ENCODE measurements around the gene VPS13A. TPM values are rescaled to one million over a fixed set of nuclear protein-coding genes. Genes with fewer than 3 reads are reported as not detected.

The VPS13A gene
- total RNA-seq, 4 donors from 2014 or later, result 24.6 to 31.0 (median 27.6) TPM

- 85 to 91% methylated on average over 1 of the region's 1 CpG for WGBS, 2 donors
Observed at GRCh38 chr9:77161966-77162365, 15.4 kb upstream of the VPS13A start.

DNA sequence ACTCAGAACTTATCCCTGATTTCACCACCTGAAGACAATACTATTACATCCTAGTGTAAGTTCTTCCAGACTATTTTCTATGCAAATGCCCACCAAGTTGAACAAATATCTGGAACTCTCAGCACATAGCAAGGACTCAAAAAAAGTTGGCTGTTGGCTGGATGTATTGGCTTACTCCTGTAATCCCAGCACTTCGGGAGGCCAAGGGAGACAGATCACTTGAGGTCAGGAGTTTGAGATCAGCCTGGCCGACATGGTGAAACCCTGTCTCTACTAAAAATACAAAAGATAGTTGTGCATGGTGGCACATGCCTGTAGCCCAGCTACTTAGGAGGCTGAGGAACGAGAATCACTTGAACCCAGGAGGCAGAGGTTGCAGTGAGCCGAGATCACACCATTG, 15.0 kb upstream of the VPS13A start:
- H3K27ac ChIP-seq, result no peak overlapping the region
- H3K4me1 ChIP-seq, result no peaks in the 10 kb centered on the region
- H3K4me3 ChIP-seq, result no peak overlapping the region
- DNase-seq (ENCODE audit: low spot score in 2 of 2), result no peak
- WGBS, 2 donors, result 67 to 73% methylated on average over 4 of the region's 4 CpGs
- H3K36me3 ChIP-seq, result no peaks in the 10 kb centered on the region
- no peak for TF ChIP-seq POLR2A (IDR thresholded peaks at IDR 0.05)
- no peak for TF ChIP-seq EP300 (IDR thresholded peaks at IDR 0.05)
- TF ChIP-seq CTCF (IDR thresholded peaks at IDR 0.05), result no peak
- H3K27me3 ChIP-seq, result no peaks in the 10 kb centered on the region
- no peaks in the 10 kb centered on the region for H3K9me3 ChIP-seq

More at GRCh38 chr9:77161966-77162365, 15.4 kb upstream of the VPS13A start:
- no peak for DNase-seq (ENCODE audit: low spot score in 2 of 2)
- Histone ChIP-seq H3K27ac (no peak overlapping the region), H3K4me1 (no peaks in the 10 kb centered on the region), H3K27me3 (no peaks in the 10 kb centered on the region), H3K36me3 (no peaks in the 10 kb centered on the region), H3K9me3 (no peaks in the 10 kb centered on the region), H3K4me3 (no peak overlapping the region)
- TF ChIP-seq EP300 (IDR thresholded peaks at IDR 0.05), result no peak
- no peak for TF ChIP-seq CTCF (IDR thresholded peaks at IDR 0.05)
- TF ChIP-seq POLR2A (IDR thresholded peaks at IDR 0.05), result no peak

- DNase-seq (ENCODE audit: low spot score in 2 of 2), result no peak
- 40 to 41% methylated on average over 4 of the region's 4 CpGs for WGBS, 2 donors
- H3K4me3 ChIP-seq, result no peak overlapping the region
- no peak overlapping the region for H3K27ac ChIP-seq
- TF ChIP-seq CTCF (IDR thresholded peaks at IDR 0.05) (no peak), EP300 (IDR thresholded peaks at IDR 0.05) (no peak), POLR2A (IDR thresholded peaks at IDR 0.05) (no peak)
- H3K4me1 ChIP-seq, result no peaks in the 10 kb centered on the region
- H3K27me3 ChIP-seq, result no peaks in the 10 kb centered on the region
- H3K36me3 ChIP-seq, result no peaks in the 10 kb centered on the region
- H3K9me3 ChIP-seq, result no peaks in the 10 kb centered on the region
Observed at GRCh38 chr9:77163884-77164283, 13.4 kb upstream of the VPS13A start.

GRCh38 chr9:77166193-77166592, 11.1 kb upstream of the VPS13A start:
- Histone ChIP-seq H3K27ac (no peak overlapping the region), H3K4me3 (no peak overlapping the region), H3K36me3 (no peaks in the 10 kb centered on the region), H3K9me3 (no peaks in the 10 kb centered on the region), H3K27me3 (no peaks in the 10 kb centered on the region), H3K4me1 (no peaks in the 10 kb centered on the region)
- TF ChIP-seq POLR2A (IDR thresholded peaks at IDR 0.05), result no peak
- no peak for TF ChIP-seq EP300 (IDR thresholded peaks at IDR 0.05)
- TF ChIP-seq CTCF (IDR thresholded peaks at IDR 0.05), result no peak
- DNase-seq (ENCODE audit: low spot score in 2 of 2), result no peak
- 80 to 88% methylated on average over 4 of the region's 4 CpGs for WGBS, 2 donors

GRCh38 chr9:77170991-77171699, 6.2 kb upstream of the VPS13A start:
- Histone ChIP-seq H3K9me3 (no peaks in the 10 kb centered on the region), H3K27me3 (no peaks in the 10 kb centered on the region), H3K4me3 (no peak overlapping the region), H3K36me3 (no peaks in the 10 kb centered on the region), H3K4me1 (no peaks in the 10 kb centered on the region), H3K27ac (no peak overlapping the region)
- DNase-seq (ENCODE audit: low spot score in 2 of 2), result no peak
- no peak for TF ChIP-seq POLR2A (IDR thresholded peaks at IDR 0.05)
- no peak for TF ChIP-seq CTCF (IDR thresholded peaks at IDR 0.05)
- no peak for TF ChIP-seq EP300 (IDR thresholded peaks at IDR 0.05)
- WGBS, 2 donors, result 88 to 93% methylated on average over 2 of the region's 2 CpGs

All from tibial nerve (tissue), 4 donors.